NB4 (cell line): ENCODE measurements around the gene PAX6.

ENCODE experiments used
- DNase-seq: peaks from one replicate; pipeline ENCODE4 v3.0.0; 2010; ENCODE audit warnings: low read depth
- H3K4me3 ChIP-seq: one replicate; pipeline ENCODE4 v1.5.1; 2011; ENCODE audit warnings: mild to moderate bottlenecking, low read depth, low read length, moderate library complexity
- MYC ChIP-seq: IDR thresholded peaks from 2 replicates; pipeline ENCODE4 v1.6.1; 2011; ENCODE audit warnings: low read depth, low read length
- POLR2A ChIP-seq: IDR thresholded peaks from 2 replicates; pipeline ENCODE4 v1.6.1; 2011; ENCODE audit warnings: mild to moderate bottlenecking; ENCODE audit not compliant: insufficient read length; ENCODE audit errors: extremely low read depth
- TF ChIP-seq, protein P1 (sequence below): IDR thresholded peaks from one replicate; pipeline ENCODE4 v1.5.1; 2012; ENCODE audit warnings: low read depth, low read length
- TF ChIP-seq, protein P2 (sequence below): IDR thresholded peaks from 2 replicates; pipeline ENCODE4 v1.6.1; 2011; ENCODE audit warnings: low read depth, low read length

Gene PAX6

DNA sequence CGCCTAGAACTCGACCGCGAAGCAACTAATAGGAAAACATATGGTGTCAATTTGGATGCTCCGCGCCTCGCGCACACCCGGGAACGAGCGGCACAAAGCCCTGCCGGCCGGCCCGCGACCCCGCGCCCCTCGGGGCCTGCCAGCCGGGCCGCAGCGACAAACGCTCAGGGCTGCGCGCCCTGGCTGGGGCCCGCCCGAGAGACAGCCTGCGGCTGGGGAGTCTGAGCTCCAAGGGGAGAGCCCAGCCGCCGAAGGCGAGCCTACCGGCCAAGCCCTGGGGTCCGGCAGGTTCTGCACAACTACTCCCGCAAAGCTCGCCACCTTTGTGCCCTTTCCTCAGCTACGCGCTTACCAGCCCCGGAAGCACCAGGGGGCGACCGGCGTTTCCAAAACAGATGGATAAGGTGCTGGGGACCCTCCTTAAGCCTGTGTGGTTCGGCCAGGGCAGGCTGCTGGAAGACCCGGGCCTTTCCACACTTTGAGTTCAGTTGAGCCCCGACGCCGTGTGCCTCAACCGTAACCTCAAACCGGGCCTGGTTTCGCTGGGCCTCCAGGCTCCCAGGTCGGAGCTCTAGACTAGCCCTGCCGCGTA lies 6.0 kb downstream of the PAX6 start:
- H3K4me3 ChIP-seq, result no peak overlapping the region
- TF ChIP-seq, protein P1, sequence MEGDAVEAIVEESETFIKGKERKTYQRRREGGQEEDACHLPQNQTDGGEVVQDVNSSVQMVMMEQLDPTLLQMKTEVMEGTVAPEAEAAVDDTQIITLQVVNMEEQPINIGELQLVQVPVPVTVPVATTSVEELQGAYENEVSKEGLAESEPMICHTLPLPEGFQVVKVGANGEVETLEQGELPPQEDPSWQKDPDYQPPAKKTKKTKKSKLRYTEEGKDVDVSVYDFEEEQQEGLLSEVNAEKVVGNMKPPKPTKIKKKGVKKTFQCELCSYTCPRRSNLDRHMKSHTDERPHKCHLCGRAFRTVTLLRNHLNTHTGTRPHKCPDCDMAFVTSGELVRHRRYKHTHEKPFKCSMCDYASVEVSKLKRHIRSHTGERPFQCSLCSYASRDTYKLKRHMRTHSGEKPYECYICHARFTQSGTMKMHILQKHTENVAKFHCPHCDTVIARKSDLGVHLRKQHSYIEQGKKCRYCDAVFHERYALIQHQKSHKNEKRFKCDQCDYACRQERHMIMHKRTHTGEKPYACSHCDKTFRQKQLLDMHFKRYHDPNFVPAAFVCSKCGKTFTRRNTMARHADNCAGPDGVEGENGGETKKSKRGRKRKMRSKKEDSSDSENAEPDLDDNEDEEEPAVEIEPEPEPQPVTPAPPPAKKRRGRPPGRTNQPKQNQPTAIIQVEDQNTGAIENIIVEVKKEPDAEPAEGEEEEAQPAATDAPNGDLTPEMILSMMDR, result no peak
- TF ChIP-seq, protein P2, sequence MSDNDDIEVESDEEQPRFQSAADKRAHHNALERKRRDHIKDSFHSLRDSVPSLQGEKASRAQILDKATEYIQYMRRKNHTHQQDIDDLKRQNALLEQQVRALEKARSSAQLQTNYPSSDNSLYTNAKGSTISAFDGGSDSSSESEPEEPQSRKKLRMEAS, result no peak
- no peak for TF ChIP-seq MYC
- no peak for TF ChIP-seq POLR2A
- DNase-seq, result no peak

DNA sequence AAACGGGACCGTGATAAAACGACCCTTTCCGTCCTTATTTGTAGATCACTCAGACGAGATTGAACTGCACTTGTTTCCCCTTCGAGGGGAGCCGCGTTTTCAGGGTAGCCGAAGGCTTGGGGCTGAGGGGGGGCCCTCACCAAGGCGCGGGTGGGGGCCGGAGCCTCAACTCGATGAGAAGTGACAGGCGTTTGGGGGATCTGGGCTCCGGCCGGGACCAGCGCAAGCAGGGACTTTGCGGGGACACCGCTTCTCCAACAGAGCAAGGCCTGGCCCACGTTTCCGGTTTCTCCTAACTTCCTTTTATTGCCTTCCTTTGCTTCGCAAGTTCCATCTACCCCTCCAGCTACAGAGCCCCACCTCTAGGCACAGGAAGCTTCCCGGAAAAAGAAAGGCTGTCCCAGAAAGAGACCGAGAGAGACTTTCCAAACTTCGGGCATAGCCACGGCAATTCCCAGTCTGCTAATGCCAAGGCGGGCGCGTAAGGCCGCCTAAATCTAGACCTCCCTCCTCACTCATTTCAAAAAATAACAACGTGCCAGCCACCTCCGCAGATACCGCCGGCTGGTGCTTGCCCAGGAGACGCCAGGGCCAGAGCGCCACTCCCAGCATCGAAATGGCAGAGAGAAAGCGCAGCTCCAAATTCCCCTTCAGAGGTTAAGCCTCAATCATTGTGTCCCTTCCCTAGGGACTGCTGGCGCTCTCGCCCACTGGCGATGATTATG lies 6.6 kb downstream of the PAX6 start:
- H3K4me3 ChIP-seq, result no peak overlapping the region
- TF ChIP-seq, protein P1, result no peak
- no peak for TF ChIP-seq MYC
- TF ChIP-seq, protein P2, result no peak
- TF ChIP-seq POLR2A, result no peak
- peak; percentile 56 for DNase-seq

DNA sequence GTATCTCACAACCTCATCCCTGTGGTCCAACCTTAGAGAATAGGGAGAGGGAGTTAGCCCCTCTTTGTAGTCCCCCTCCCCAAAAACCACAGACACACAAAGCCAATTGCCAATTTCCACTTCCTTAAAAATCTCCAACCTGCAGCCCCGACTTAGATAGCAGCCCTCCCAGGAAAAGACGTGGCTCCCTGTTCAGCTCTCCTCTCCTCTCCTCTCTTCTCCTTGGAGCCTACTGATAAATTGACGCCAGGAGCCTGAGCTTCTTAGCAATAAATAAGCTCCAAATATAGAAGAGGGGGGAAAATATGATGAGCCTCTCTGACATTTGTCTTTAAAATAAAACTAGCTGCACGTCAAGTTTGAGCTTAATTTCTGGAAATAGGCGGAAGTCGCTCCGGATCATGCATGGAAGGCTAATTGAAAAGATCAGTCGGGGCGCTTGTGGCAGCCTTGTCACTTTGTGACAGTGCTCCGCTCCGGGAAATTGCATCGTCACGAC lies 7.3 kb downstream of the PAX6 start:
- no peak overlapping the region for H3K4me3 ChIP-seq
- no peak for DNase-seq
- TF ChIP-seq, protein P1, result no peak
- TF ChIP-seq, protein P2, result no peak
- TF ChIP-seq MYC (no peak), POLR2A (no peak)

DNA sequence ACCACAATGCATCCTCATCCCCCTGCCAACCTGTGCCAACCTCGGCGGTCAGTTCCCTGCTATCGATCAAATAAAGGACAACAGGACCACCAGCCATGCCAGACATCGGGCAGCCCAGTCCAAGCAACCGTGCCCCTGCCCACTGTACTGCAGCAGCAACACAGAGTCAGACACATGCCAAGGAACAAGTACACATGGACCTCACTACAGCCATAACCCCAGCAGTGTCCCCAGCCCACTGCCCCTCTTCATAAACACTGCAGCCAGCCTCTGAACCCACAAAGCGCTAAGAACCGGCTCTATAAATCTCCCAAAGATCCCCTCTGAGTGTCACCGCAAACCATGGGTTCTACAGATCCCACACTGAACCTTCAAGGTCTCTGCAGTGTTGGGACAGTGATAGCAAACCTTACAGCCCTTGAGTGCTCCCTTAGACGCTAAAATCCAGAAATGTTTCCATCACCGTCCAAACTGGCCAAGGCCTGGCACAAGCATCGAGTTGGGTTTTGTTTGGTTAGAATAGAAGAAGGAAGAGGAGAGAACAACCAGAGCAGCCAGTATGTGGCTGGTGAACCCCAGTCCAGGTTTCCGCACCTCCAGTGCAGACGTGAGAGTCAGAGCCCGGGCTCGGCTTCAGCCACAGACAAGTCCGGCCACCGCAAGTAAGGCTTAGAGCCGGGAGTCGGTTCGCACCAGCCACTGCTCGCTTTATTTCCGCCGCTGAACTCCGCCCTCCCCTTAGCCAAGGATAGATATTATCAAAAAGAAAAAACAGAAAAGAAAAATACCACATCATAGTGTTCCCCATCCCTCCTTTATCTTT lies 7.9 kb downstream of the PAX6 start:
- H3K4me3 ChIP-seq, result no peak overlapping the region
- TF ChIP-seq POLR2A (no peak), MYC (no peak)
- TF ChIP-seq, protein P1, result no peak
- TF ChIP-seq, protein P2, result no peak
- peak; percentile 51 for DNase-seq

DNA sequence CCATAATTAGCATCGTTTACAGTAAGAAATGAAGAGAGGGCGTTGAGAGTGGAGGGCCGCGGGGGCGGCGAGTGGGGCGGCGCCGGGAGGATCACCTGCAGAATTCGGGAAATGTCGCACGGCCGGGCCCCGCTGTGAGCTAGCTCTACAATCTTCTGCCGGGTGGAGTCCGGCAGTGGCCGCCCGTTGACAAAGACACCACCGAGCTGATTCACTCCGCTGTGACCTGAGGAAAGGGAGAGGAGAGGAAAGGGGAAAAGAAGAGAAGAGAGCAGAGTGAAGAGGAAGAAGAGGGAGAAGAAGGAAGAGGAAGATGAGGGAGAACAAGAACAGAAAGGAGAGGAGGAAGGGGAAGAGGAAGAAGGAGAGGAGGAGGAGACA lies 8.5 kb downstream of the PAX6 start:
- TF ChIP-seq POLR2A, result no peak
- no peak for DNase-seq
- H3K4me3 ChIP-seq, result no peak overlapping the region
